ENCODE measurements around the gene ANAPC15.
A peak's percentile ranks its signal among the peaks of the same experiment; 100 is the strongest.

The ANAPC15 gene

DNA sequence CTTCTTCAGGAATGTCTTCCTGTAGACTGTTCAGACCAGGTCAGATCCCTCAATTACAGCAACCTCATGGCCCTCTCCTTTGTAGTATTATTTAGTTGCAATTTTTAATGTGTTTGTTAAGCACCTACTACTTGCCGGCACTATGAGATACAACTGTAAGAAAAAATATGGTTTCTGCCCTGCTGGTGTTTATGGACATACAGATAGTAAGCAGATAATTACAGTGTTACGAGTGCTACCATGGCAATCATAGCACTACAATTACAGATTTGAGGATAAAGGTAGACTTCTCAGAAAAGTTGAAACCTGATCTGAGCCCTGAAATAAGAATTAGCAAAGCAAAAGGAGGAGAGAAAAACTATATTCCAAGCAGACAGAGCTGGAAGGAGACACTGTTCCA lies 29.1 kb downstream of the ANAPC15 start:
- no peak for DNase-seq (ENCODE audit: extremely low read depth, low read depth)
- TF ChIP-seq, protein P1, sequence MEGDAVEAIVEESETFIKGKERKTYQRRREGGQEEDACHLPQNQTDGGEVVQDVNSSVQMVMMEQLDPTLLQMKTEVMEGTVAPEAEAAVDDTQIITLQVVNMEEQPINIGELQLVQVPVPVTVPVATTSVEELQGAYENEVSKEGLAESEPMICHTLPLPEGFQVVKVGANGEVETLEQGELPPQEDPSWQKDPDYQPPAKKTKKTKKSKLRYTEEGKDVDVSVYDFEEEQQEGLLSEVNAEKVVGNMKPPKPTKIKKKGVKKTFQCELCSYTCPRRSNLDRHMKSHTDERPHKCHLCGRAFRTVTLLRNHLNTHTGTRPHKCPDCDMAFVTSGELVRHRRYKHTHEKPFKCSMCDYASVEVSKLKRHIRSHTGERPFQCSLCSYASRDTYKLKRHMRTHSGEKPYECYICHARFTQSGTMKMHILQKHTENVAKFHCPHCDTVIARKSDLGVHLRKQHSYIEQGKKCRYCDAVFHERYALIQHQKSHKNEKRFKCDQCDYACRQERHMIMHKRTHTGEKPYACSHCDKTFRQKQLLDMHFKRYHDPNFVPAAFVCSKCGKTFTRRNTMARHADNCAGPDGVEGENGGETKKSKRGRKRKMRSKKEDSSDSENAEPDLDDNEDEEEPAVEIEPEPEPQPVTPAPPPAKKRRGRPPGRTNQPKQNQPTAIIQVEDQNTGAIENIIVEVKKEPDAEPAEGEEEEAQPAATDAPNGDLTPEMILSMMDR (IDR thresholded peaks at IDR 0.05; ENCODE audit: low read depth, low read length), result no peak

DNA sequence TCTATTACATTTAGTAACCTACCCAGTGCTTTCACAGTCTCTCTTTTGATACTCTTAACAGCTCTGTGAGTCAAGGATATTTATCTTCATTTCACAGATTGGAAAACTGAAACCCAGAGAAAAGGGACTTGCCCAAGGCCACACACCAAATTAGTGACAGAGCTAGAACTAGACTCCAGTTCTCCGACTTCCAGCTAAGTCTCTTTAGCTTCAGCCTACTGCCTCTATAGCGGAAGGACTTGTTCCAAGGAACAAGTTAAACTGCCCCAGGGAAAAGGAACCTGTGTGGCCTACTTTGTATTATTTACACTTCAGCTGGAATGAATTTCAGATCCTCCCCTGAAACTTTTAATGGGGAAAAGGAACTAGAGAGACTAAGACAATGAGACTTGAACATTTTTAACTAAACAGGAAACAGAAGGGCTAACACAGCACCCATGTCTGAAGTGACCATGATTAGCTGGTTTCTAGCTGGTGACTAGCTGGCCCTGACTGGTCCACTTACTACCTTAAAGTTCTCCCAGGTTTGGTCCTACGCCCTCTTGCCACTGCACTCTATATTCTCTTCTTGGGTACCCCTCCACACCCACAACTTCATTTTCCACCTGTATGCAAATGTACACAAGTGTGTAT lies 30.6 kb downstream of the ANAPC15 start:
- TF ChIP-seq, protein P1 (IDR thresholded peaks at IDR 0.05; ENCODE audit: low read depth, low read length), result no peak
- no peak for DNase-seq (ENCODE audit: extremely low read depth, low read depth)

DNA sequence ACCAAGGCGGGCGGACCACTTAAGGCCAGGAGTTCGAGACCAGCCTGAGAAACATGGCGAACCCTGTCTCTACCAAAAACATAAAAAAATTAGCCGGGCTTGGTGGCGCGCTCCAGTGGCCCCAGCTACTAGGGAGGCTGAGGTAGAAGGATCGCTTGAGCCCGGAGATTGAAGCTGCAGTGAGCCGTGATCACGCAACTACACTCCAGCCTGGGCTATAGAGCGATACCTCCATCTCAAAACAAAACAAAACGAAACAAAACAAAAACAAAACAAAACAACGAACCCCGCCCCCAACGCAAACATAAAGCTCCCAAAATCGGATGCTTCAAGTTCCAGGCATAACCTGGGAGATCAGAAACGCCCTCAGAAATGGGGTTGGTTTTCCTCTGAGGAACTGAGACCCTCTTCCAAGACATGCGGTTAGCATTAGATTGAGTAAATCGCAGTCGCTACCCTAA lies 31.3 kb downstream of the ANAPC15 start:
- no peak for DNase-seq (ENCODE audit: extremely low read depth, low read depth)

DNA sequence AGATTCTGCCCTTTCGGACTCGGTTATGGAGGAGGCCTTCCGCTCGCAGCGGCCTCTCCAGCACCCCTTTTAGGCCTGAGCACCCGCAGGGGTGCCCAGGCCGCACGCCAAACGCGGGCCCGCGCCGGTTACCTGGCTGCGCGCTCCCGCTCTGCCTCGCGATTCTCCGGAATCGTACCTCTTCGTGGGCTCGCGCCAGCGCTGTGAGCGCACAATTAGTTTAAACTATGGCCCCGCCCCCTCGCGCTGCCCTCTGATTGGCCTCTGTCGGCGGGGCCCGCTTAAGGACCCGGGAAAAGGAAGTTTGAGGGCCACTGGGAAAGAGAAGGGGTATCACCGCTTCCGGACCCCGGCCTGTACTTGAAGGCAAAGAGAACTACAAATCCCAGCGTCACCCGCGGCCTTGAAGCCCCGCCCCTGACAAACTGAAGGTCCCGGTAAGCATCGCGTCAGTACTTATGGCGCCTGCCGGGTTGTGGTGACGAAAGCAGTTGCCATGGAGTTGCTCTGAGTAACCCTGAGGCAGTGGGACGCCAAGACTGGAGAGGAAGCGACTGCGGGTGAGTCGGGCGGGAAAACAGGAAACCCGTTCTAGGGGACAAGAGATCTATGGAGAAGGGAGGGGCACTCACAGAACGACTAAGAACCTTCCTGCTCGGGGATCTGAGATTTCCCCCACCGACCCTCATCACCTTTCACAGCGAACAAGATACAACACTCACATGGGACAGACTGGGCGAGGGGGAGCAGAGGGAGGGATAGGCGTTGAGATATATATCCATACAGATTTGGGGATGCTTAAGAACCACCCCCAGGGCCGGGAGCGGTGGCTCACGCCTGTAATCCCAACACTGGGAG lies 31.9 kb downstream of the ANAPC15 start, which contains the start of the genes LRRC51 and NUMA1:
Gene LRRC51 (plus strand): TSS at position 525 of the 858 bp plus-strand sequence. CDS start 8,234 bp downstream, outside the sequence.
Gene NUMA1 (minus strand): TSS at position 217 of the 858 bp plus-strand sequence. CDS start 44,599 bp downstream, outside the sequence.
- peak; percentile 100 for DNase-seq (ENCODE audit: extremely low read depth, low read depth)
- TF ChIP-seq, protein P1 (IDR thresholded peaks at IDR 0.05; ENCODE audit: low read depth, low read length), result no peak

More for the DNA sequence above, 31.3 kb downstream of the ANAPC15 start:
- TF ChIP-seq, protein P1 (IDR thresholded peaks at IDR 0.05; ENCODE audit: low read depth, low read length), result no peak

DNA sequence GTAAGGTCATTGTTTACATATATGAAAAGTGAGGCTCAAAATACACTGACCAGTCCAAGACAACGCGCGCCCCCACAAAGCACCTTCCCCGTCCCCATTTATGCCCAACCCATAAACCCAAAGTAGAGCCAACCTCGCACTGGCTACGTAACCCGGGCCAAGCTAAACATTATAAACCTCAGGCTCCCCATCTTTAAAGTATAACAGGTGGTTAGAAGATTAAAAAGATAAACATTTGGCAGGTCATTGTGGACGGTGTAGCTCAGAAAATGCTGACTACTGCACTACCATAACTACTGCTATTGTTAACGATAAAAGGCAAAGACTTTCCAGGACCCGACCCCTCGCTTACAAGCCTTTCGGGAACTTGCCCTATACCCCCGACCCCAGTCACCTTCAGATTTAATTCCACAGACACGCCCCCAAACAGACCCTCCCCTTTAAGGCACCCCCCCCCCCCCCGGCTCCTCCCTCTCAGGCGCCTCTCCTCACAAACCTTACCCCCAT lies 32.6 kb downstream of the ANAPC15 start:
- DNase-seq (ENCODE audit: extremely low read depth, low read depth), result no peak
- TF ChIP-seq, protein P1 (IDR thresholded peaks at IDR 0.05; ENCODE audit: low read depth, low read length), result no peak

GRCh38 chr11:72078477-72078876 lies 34.0 kb downstream of the ANAPC15 start:
- TF ChIP-seq, protein P1 (IDR thresholded peaks at IDR 0.05; ENCODE audit: low read depth, low read length), result no peak
- DNase-seq (ENCODE audit: extremely low read depth, low read depth), result no peak

Measured in AG09319 (cell line).